ENCODE measurements around the gene ITGB3.

Gene ITGB3

DNA sequence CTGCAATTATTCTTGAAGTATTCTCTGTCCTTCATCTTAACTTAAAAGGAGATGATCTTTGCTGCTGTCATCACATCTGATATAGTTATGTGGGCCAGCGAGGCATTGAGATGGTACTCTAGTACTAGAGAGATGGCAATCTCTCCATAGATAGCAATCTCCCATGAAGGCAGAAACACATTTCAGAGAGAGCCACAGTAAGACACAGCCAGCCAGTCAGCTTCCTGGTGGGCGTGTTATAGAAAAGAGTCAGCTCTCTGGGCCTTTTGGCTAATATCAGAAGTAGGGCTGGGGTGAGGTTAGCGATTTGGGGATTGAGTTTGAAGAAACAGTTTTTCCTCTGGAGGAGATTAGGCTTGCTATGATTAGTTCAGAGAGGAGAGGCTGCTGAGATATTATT lies 47.5 kb downstream of the ITGB3 start:
- TF ChIP-seq, protein P1, sequence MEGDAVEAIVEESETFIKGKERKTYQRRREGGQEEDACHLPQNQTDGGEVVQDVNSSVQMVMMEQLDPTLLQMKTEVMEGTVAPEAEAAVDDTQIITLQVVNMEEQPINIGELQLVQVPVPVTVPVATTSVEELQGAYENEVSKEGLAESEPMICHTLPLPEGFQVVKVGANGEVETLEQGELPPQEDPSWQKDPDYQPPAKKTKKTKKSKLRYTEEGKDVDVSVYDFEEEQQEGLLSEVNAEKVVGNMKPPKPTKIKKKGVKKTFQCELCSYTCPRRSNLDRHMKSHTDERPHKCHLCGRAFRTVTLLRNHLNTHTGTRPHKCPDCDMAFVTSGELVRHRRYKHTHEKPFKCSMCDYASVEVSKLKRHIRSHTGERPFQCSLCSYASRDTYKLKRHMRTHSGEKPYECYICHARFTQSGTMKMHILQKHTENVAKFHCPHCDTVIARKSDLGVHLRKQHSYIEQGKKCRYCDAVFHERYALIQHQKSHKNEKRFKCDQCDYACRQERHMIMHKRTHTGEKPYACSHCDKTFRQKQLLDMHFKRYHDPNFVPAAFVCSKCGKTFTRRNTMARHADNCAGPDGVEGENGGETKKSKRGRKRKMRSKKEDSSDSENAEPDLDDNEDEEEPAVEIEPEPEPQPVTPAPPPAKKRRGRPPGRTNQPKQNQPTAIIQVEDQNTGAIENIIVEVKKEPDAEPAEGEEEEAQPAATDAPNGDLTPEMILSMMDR (IDR thresholded peaks at IDR 0.05; ENCODE audit: insufficient read depth, missing control alignments) = no peak
- FAIRE-seq (no peak), DNase-seq (ENCODE audit: insufficient read length, low spot score) (no peak)

DNA sequence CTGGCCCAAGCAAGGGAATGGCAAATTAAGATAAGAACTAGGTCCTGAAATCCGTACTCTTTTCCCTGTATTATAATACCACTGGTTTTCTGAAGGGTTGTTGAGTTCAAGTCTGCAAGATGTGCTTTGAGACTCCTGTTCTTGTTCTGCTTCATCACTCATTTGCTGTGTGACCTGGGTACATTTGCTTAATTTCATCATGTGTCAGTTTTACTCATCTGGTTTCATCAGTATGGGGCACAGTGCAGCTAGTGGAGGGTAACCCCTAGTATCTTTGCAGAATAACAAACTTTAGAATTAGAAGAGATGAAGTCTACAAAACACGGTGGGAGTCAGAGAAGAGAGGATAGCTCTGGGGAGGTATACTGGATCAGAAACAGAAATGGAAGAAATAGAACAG lies 48.2 kb downstream of the ITGB3 start:
- TF ChIP-seq, protein P1 (IDR thresholded peaks at IDR 0.05; ENCODE audit: insufficient read depth, missing control alignments) = no peak

DNA sequence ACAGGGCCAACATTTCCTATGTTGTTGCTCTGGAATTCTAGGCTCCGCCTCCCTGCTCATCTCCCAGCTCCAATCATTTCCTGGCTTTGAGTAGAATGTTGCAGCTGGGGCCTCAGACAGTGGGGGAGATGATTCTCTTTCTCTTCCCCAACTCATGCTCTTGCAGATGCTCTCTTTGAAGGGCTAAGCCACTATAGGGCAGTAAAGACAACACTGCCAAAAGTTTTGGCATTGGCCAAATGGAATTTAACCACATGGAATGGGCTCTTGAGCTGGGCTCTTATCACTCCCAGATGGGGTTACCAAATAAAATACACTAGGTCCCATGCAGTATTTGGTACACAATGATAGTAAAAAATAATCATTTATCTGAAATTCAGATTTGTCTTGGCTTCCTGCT lies 50.6 kb downstream of the ITGB3 start:
- FAIRE-seq (no peak), DNase-seq (ENCODE audit: insufficient read length, low spot score) (no peak)
- TF ChIP-seq, protein P1 (IDR thresholded peaks at IDR 0.05; ENCODE audit: insufficient read depth, missing control alignments) = no peak

More for the DNA sequence above, 48.2 kb downstream of the ITGB3 start:
- DNase-seq (ENCODE audit: insufficient read length, low spot score) (no peak), FAIRE-seq (no peak)

DNA sequence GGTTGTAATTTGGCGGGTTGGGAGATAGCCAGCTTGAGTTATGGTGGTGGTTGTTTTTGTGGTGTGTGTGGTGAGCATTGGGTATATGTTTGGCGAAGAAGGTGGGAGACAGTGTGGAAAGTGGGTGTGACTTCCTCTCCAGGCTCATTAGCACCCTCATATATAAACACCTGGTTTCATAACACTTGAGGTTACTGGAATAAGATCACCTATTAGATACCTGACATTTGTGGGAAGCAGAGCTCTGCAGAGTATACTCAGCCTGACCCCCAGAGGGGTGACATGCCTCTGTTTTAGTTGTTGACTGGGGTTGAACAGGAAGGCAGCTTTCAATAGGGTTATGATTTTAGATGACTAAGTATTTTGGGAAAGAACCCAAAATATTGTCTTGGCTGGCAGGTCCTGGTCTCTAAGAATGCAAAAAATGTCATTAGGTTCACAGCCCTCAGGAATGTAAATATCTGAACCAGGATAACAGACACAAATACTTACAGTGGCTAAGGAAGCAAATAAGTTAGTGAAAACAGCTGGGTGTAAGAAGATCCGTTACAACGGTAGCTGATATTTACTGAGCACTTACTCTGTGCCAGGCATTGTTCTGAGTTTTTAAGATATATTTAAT lies 51.8 kb downstream of the ITGB3 start:
- FAIRE-seq (no peak), DNase-seq (ENCODE audit: insufficient read length, low spot score) (no peak)
- TF ChIP-seq, protein P1 (IDR thresholded peaks at IDR 0.05; ENCODE audit: insufficient read depth, missing control alignments) = no peak

DNA sequence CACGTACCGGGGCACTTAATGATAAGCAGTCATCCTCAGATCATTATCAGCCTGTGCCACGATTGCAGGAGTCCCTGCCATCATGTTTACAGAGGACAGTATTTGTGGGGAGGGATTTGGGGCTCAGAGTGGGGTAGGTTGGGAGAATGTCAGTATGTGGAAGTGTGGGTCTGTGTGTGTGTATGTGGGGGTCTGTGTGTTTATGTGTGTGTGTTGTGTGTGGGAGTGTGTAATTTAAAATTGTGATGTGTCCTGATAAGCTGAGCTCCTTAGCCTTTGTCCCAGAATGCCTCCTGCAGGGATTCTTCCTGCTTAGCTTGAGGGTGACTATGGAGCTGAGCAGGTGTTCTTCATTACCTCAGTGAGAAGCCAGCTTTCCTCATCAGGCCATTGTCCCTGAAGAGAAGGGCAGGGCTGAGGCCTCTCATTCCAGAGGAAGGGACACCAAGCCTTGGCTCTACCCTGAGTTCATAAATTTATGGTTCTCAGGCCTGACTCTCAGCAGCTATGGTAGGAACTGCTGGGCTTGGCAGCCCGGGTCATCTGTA lies 56.6 kb downstream of the ITGB3 start:
- TF ChIP-seq, protein P1 (IDR thresholded peaks at IDR 0.05; ENCODE audit: insufficient read depth, missing control alignments) = no peak
- FAIRE-seq (no peak), DNase-seq (ENCODE audit: insufficient read length, low spot score) (no peak)

DNA sequence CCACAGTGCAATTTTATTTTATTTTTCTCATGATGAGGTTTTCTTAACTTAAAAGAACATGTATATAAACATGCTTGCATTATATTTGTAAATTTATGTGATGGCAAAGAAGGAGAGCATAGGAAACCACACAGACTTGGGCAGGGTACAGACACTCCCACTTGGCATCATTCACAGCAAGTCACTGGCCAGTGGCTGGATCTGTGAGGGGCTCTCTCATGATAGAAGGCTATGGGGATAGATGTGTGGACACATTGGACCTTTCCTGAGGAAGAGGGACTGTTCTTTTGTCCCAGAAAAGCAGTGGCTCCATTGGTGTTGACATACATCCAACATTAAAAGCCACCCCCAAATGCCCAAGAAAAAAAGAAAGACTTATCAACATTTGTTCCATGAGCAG lies 57.8 kb downstream of the ITGB3 start:
- TF ChIP-seq, protein P1 (IDR thresholded peaks at IDR 0.05; ENCODE audit: insufficient read depth, missing control alignments) = no peak
- FAIRE-seq (no peak), DNase-seq (ENCODE audit: insufficient read length, low spot score) (no peak)

Data from D721Med (cell line).